ENCODE results near the gene CHAF1A.

GRCh38 chr19:4402171-4403004, at the start of gene CHAF1A:
- TF ChIP-seq CTCF (tag by site-specific recombination; IDR thresholded peaks at IDR 0.05) (no peak), ZNF510 (tag by site-specific recombination; IDR thresholded peaks at IDR 0.05; ENCODE audit: insufficient replicate concordance) (no peak), ZNF449 (tag by site-specific recombination; IDR thresholded peaks at IDR 0.05) (no peak)

Data from HEK293 (cell line).